Left kidney (tissue), 2 donors: ENCODE results near the gene SPATA1. TPM values are rescaled to one million over a fixed set of nuclear protein-coding genes. Genes with fewer than 3 reads are reported as not detected.
"Not testable (repeated sequence)": the region's sequence is repeated elsewhere in the genome, so short reads cannot be mapped to it uniquely, and the experiment has no call there.

ENCODE experiments used
- DNase-seq: peaks from one replicate; pipeline ENCODE4 v3.0.0-alpha.2; 2013
- polyA plus RNA-seq: library from polyadenylated mRNA; unstranded; fragments of 120-200 nt; gene quantifications from one replicate; pipeline ENCODE4 v1.2.1, GENCODE V29; 2013; ENCODE audit not compliant: insufficient read length

Gene SPATA1
- polyA plus RNA-seq, 1 donor, result 4.2 TPM

GRCh38 chr1:84594959-84595358, 88.8 kb downstream of the SPATA1 start:
- not testable (repeated sequence) for DNase-seq

DNA sequence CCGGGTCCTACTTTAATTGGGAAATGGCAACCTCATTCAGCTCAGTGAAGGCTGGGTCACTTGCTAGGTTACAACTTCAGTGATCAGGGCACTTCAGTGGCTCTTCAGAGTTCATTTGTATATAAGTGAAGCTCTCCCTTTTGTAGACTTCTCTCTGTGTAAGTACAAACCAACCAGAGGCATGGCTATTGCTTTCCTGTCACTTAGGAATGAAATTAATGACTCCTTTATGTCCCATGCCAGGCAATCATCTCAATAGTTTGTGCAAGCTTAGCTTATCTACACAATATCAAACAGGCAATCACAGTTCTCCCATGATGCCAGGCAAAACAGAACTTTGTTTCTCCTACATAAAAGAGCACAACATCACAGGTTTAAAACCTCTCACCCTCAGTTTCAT, 90.8 kb downstream of the SPATA1 start:
- no peak for DNase-seq

DNA sequence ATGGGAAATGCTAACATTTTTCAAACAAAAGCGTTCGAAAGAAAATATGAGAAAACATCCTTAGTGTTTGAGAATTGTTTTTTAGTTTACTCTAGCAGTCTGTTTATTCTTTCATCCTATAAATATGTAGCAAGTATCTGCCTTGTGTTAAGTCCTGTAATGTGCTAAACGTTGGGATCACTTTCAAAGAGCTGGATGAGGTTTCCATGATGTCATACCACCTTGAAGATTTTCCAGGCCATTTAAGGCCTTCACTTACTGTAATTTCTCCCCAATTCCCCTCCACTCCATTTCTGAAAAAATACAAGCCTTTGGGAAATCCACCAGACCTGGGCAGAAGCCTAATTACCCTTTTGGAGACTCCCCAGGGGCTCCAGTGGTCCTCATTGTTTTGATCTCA, 92.2 kb downstream of the SPATA1 start:
- DNase-seq, result no peak

DNA sequence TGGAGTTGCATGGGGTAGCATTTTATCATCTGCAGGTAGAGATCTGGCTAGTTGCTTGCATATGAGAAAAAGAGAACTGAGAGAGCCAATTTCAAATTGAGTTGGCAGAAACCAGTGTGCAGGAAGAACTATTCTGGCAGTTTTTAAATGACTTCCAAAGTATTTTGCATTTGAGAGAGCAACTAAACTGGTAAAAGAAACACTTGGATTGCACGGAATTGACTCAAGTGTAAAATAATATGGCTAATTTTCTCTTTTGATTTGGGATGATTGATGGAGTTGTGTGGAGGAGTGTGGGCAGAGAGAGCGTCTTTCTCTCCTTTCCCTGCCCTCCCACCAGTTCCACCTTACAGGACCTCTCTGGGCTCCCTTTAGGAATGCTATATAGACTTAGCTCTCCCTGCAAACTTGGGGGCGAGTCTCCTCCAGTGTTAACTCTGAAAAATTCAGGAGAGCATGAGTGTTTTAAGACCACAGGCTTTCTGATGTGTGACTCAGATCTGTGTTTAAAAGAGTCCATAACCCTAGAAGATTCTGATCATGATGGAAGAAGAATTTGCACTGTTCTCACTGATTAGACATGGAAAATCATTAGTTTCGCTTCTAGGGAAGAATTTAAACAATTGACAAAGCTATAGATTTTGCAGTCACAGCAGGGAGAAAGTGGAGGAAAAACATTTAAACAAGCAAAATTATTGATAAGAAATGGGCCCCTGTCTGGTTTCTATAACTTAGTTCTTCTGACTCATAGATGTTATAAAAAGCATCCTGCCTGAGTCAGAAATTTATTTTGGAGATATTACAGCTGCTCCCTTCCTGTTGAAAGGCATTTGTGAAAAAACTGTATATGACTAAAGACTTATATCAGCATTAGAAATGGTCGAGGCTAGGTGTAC, 92.9 kb downstream of the SPATA1 start:
- DNase-seq, result no peak

DNA sequence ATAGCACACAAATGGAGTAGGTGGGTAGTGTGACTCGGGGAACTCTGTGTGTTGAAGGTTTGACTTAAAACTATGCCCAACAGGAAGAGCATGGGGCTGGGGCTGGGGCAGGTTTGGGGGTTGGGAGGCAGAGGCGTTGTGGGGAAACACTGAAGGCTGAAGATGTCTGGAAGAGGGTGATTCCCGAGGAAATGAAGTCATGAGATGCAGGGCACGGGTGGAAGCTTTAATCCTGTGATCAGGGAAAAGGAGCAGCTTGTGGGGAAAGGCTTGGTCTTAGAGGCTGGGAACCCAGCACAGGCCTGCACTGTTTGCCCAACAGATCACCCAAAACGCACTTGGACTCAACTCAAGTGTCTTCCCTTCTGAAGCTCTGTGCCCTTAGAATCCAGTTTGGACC, 94.6 kb downstream of the SPATA1 start:
- DNase-seq, result no peak

DNA sequence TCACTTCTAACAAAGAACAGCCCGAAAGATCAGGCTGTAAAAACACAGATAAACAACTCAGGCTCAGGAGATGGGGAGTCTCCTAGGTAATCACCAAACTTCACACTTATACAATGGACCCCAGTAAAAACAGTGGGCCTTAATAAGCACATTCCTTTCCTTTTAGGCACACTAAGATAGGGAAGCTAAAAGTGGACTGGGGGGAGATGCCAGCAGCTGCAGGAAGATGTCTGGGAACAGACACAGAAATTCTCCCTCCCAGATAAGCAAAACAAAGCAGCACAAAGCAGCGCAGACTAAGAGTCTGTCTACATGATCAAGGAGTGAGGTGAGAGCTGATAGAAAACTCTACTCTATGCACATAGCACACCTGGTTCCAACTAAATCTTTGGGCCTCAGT, 97.0 kb downstream of the SPATA1 start:
- no peak for DNase-seq

DNA sequence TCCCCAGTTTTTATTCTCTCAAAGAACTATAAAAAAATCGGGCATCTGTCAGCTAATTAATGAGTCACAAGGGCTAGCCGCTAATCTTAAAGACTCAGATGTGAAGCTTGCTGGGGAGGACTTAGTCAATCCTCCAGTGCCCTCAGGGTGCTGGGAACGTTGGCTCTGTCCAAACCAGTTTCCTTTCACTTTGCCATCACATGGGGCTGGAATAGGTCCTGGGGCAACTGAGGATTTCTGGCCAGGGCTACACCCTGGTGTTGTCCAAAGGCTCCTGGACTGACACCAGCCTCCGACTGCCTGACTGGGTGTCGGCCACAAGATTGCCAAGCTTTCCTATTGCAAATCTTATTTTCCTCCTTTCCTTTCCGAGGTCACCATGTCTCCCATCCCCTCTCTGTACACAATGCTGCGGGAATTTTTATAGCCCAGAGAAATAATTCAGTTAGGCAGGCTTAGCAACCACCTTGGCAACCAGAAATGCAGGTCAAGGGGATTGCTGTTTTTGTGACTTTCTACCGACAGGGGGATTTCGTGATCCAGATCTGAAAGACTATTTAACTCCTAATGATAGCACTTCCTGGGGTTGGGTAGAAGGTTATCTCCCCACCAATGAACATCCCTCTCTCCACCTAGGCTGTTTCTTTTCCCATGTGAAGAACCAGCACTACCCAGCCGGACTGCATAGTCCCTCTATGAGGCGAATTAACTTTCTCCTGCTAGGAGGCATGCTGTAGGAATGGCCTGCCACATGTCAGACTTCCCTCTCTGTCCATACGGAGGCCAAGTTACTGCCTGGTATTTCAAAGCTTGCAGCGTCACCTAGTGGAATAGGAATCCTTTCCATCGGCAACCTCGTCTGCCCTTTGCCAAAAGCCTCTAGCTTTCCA, 98.0 kb downstream of the SPATA1 start:
- no peak for DNase-seq

- no peak for DNase-seq
Measured at GRCh38 chr1:84605157-84605556, 99.0 kb downstream of the SPATA1 start.

DNA sequence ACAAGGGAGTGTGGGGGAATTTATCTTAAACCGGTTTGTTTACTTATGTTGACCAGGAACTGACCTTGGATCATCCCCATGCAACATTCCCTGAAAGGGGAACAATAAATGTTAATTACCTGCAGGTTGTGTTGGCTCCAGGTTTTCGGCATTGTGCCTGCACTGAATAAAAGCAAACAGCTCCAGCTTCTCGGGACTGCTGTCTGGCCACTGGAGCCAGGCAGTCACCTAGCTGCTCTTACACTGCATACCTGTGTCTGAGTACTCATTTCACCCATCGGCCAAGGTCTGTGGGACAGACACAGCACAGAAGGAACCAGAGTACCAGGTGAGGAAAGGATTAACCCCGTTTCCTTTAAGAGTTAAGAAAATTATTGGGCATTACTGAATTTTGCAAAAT, 100.8 kb downstream of the SPATA1 start:
- DNase-seq, result no peak

DNA sequence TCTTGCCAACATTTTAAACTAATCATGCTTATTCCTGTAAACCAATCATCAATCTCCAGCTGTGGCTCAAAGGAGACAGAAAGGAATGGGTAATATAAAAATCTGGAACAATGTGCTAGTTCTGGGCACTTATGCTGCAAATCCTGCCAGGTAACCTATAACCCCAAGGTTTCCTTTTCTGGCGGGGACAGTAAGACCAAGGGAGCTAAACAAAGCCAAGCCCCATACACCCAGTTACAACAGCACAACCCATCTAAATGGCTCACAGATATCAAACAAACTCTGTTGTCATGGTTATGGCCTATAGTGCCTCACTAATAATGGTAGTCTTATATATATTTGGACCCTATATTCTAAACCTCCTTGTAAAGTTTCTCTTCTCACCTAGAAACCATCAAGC, 104.9 kb downstream of the SPATA1 start:
- DNase-seq, result no peak

- DNase-seq, result no peak
Measured at GRCh38 chr1:84611796-84612195, 105.6 kb downstream of the SPATA1 start.

GRCh38 chr1:84613026-84613425, 106.8 kb downstream of the SPATA1 start:
- no peak for DNase-seq

DNA sequence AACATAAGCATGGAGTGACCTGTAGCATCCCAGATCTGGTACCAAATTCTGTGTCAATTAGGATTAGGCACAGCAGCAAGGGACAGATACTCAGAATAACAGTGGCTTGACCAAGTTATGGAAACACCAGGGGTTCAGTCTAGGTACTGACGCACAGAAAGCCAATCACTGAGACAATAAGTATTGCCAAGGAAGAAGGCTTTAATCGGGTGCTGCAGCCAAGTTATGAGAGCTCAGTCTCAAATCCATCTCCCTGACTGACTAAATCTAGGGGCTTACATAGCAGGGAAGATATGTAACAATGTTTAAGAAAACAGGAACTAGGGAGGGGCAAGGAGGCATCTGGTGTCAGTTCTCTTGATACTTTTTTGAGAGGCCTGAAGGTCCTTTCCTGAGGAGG, 107.7 kb downstream of the SPATA1 start:
- DNase-seq, result no peak

GRCh38 chr1:84615790-84616189, 109.6 kb downstream of the SPATA1 start:
- no peak for DNase-seq

Other genes with a start within 250 kb of the SPATA1 start
- 6.6 TPM for gene SAMD13, start 204.7 kb upstream of the SPATA1 start, polyA plus RNA-seq
- gene DNASE2B, start 107.9 kb upstream of the SPATA1 start, polyA plus RNA-seq, result 0.20 TPM
- 47.4 TPM for gene RPF1, start 27.1 kb upstream of the SPATA1 start, polyA plus RNA-seq
- gene GNG5, start 195 bp downstream of the SPATA1 start, polyA plus RNA-seq, result 162 TPM
- gene CTBS, start 68.1 kb downstream of the SPATA1 start, polyA plus RNA-seq, result 25.4 TPM
- 48.5 TPM for gene SSX2IP, start 184.1 kb downstream of the SPATA1 start, polyA plus RNA-seq